NB4 (cell line): ENCODE results near the gene MMP19.

Experiments
- DNase-seq: peaks from one replicate; pipeline ENCODE4 v3.0.0; 2010; ENCODE audit warnings: low read depth
- H3K4me3 ChIP-seq: one replicate; pipeline ENCODE4 v1.5.1; 2011; ENCODE audit warnings: mild to moderate bottlenecking, low read depth, low read length, moderate library complexity
- CTCF ChIP-seq: IDR thresholded peaks from one replicate; pipeline ENCODE4 v1.5.1; 2012; ENCODE audit warnings: low read depth, low read length
- MAX ChIP-seq: IDR thresholded peaks from 2 replicates; pipeline ENCODE4 v1.6.1; 2011; ENCODE audit warnings: low read depth, low read length
- MYC ChIP-seq: IDR thresholded peaks from 2 replicates; pipeline ENCODE4 v1.6.1; 2011; ENCODE audit warnings: low read depth, low read length
- POLR2A ChIP-seq: IDR thresholded peaks from 2 replicates; pipeline ENCODE4 v1.6.1; 2011; ENCODE audit warnings: mild to moderate bottlenecking; ENCODE audit not compliant: insufficient read length; ENCODE audit errors: extremely low read depth

MMP19 gene

GRCh38 chr12:55814257-55814656 is 28.5 kb downstream of the MMP19 start:
- peak overlapping the region; percentile 9 for H3K4me3 ChIP-seq
- no peak for DNase-seq
- no peak for TF ChIP-seq MYC
- TF ChIP-seq CTCF, result no peak
- no peak for TF ChIP-seq POLR2A
- no peak for TF ChIP-seq MAX

GRCh38 chr12:55812088-55812487 is 30.6 kb downstream of the MMP19 start:
- no peak for DNase-seq
- no peak overlapping the region for H3K4me3 ChIP-seq
- TF ChIP-seq MYC, result no peak

GRCh38 chr12:55809274-55809673 is 33.5 kb downstream of the MMP19 start:
- no peak overlapping the region for H3K4me3 ChIP-seq
- no peak for DNase-seq
- TF ChIP-seq CTCF (no peak), MAX (no peak), MYC (no peak), POLR2A (no peak)

GRCh38 chr12:55806982-55807381 is 35.8 kb downstream of the MMP19 start:
- DNase-seq, result no peak
- no peak for TF ChIP-seq POLR2A

GRCh38 chr12:55797550-55797949 is 45.2 kb downstream of the MMP19 start:
- no peak for DNase-seq
- H3K4me3 ChIP-seq, result no peak overlapping the region
- TF ChIP-seq MAX (no peak), POLR2A (no peak), MYC (no peak), CTCF (no peak)

More at GRCh38 chr12:55806982-55807381, 35.8 kb downstream of the MMP19 start:
- H3K4me3 ChIP-seq, result no peak overlapping the region

- no peak overlapping the region for H3K4me3 ChIP-seq
- peak; percentile 64 for DNase-seq
- no peak for TF ChIP-seq POLR2A
- peak; percentile 64 for TF ChIP-seq CTCF
These were observed 45.7 kb downstream of the MMP19 start for GRCh38 chr12:55797068-55797467.

GRCh38 chr12:55795950-55796349 is 46.8 kb downstream of the MMP19 start:
- no peak for DNase-seq
- TF ChIP-seq CTCF (no peak), MYC (no peak), POLR2A (no peak), MAX (no peak)
- no peak overlapping the region for H3K4me3 ChIP-seq
